ENCODE measurements around the gene SYNE2.

GRCh38 chr14:64212666-64213065 lies 359.9 kb downstream of the SYNE2 start:
- TF ChIP-seq, protein P1, sequence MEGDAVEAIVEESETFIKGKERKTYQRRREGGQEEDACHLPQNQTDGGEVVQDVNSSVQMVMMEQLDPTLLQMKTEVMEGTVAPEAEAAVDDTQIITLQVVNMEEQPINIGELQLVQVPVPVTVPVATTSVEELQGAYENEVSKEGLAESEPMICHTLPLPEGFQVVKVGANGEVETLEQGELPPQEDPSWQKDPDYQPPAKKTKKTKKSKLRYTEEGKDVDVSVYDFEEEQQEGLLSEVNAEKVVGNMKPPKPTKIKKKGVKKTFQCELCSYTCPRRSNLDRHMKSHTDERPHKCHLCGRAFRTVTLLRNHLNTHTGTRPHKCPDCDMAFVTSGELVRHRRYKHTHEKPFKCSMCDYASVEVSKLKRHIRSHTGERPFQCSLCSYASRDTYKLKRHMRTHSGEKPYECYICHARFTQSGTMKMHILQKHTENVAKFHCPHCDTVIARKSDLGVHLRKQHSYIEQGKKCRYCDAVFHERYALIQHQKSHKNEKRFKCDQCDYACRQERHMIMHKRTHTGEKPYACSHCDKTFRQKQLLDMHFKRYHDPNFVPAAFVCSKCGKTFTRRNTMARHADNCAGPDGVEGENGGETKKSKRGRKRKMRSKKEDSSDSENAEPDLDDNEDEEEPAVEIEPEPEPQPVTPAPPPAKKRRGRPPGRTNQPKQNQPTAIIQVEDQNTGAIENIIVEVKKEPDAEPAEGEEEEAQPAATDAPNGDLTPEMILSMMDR (IDR thresholded peaks at IDR 0.05; ENCODE audit: extremely low read depth in 1 of 2, insufficient read depth in 1 of 2, low read depth in 1 of 2, low read length in 2 of 2), result no peak
- TF ChIP-seq POLR2A (IDR thresholded peaks at IDR 0.05; ENCODE audit: low read depth, low read length) (no peak), FOS (IDR thresholded peaks at IDR 0.05; ENCODE audit: borderline replicate concordance, insufficient read depth, low read length) (no peak), MAX (IDR thresholded peaks at IDR 0.05; ENCODE audit: insufficient read depth, insufficient read length) (no peak)

Data from endothelial cell of umbilical vein (primary cell).